ENCODE results near the gene SLFN5.
"Not testable (repeated sequence)": the region's sequence is repeated elsewhere in the genome, so short reads cannot be mapped to it uniquely, and the experiment has no call there.

DNA sequence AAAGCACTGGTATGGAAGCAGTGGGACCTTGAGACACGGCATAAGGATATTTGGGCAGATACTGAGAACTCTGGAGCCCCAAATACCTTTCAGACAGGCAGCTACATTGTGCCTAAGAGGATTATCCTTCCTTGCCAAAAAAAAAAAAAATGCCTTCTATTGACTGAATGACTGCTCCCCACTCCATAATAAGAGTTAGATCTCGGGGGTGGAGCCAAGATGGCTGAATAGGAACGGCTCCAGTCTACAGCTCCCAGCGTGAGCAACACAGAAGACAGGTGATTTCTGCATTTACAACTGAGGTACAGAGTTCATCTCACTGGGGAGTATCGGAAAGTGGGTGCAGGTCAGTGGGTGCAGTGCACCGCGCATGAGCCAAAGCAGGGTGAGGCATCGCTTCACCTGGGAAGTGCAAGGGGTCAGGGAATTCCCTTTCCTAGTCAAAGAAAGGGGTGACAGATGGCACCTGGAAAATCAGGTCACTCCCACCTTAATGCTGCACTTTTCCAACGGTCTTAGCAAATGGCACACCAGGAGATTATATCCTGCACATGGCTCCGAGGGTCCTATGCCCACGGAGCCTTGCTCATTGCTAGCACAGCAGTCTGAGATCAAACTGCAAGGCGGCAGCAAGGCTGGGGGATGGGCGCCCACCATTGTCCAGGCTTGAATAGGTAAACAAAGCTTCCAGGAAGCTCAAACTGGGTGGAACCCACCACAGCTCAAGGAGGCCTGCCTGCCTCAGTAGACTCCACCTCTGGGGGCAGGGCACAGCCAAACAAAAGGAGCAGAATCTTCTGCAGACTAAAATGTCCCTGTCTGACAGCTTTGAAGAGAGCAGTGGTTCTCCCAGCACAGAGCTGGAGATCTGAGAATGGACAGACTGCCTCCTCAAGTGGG, 31.5 kb downstream of the SLFN5 start:
- not testable (repeated sequence) for TF ChIP-seq EP300, POLR2AphosphoS5 (IDR thresholded peaks at IDR 0.05)
- TF ChIP-seq, protein P1, sequence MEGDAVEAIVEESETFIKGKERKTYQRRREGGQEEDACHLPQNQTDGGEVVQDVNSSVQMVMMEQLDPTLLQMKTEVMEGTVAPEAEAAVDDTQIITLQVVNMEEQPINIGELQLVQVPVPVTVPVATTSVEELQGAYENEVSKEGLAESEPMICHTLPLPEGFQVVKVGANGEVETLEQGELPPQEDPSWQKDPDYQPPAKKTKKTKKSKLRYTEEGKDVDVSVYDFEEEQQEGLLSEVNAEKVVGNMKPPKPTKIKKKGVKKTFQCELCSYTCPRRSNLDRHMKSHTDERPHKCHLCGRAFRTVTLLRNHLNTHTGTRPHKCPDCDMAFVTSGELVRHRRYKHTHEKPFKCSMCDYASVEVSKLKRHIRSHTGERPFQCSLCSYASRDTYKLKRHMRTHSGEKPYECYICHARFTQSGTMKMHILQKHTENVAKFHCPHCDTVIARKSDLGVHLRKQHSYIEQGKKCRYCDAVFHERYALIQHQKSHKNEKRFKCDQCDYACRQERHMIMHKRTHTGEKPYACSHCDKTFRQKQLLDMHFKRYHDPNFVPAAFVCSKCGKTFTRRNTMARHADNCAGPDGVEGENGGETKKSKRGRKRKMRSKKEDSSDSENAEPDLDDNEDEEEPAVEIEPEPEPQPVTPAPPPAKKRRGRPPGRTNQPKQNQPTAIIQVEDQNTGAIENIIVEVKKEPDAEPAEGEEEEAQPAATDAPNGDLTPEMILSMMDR (IDR thresholded peaks at IDR 0.05) = not testable (repeated sequence)

Data from stomach (tissue), 4 donors.